ENCODE measurements around the gene SPAG6. TPM values are rescaled to one million over a fixed set of nuclear protein-coding genes. Genes with fewer than 3 reads are reported as not detected.
A peak's percentile ranks its signal among the peaks of the same experiment; 100 is the strongest.

SPAG6 gene
- total and polyA plus RNA-seq, 9 of the 15 experiments (the other 6 are each of a cell fraction or from before 2014, with no cell fraction given), result 3.5 to 23.1 (median 11.8) TPM

DNA sequence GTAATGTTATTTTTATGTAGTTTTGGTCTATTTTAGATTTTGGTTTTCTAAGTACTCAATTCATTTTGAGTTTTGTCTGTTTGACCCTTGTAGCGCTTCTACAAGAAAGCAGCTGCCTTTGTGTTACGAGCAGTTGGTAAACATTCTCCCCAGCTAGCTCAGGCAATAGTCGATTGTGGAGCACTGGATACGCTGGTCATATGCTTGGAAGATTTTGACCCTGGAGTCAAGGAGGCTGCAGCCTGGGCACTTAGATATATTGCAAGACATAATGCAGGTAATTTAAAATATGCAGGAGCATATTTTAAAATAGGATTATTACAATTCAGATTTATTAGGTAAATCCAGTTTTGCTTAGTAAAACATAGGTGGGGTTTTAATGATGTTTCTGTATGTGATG lies 23.1 kb downstream of the SPAG6 start (continued):
- peak; percentile 64 for TF ChIP-seq ZBTB40 (IDR thresholded peaks at IDR 0.05)
- no peak for TF ChIP-seq ZBTB40 (CRISPR knock-in tag; IDR thresholded peaks at IDR 0.05)
- no peak for TF ChIP-seq MYNN (IDR thresholded peaks at IDR 0.05)
- TF ChIP-seq MYNN (CRISPR knock-in tag; IDR thresholded peaks at IDR 0.05), result no peak
